Hepatocyte (in vitro differentiated cells): ENCODE results near the gene PHOX2B. TPM values are rescaled to one million over a fixed set of nuclear protein-coding genes. Genes with fewer than 3 reads are reported as not detected.

Source experiments
- DNase-seq: peaks from one replicate; pipeline ENCODE4 v3.0.0-alpha.2; 2016; ENCODE audit warnings: low spot score
- H2AFZ ChIP-seq: fragments of 200-600 bp; sonication (generic); 2 replicates; pipeline ENCODE4 v1.6.0; 2016; ENCODE audit warnings: antibody characterized with exemption, mild to moderate bottlenecking
- H3K27ac ChIP-seq: fragments of 200-600 bp; sonication (generic); 2 replicates; pipeline ENCODE4 v1.5.1; 2016; ENCODE audit warnings: mild to moderate bottlenecking
- H3K27me3 ChIP-seq: fragments of 200-600 bp; sonication (generic); 2 replicates; pipeline ENCODE4 v1.6.1; 2016
- H3K36me3 ChIP-seq: fragments of 200-600 bp; sonication (generic); replicated peaks from 2 replicates; pipeline ENCODE4 v1.5.1; 2016; ENCODE audit warnings: low read depth; ENCODE audit not compliant: insufficient read depth
- H3K4me1 ChIP-seq: fragments of 200-600 bp; sonication (generic); 2 replicates; pipeline ENCODE4 v1.5.1; 2016; ENCODE audit warnings: mild to moderate bottlenecking, moderate library complexity; ENCODE audit not compliant: insufficient read depth
- H3K4me2 ChIP-seq: fragments of 200-600 bp; sonication (generic); 2 replicates; pipeline ENCODE4 v1.6.0; 2016
- H3K4me3 ChIP-seq: fragments of 200-600 bp; sonication (generic); 2 replicates; pipeline ENCODE4 v1.5.1; 2016; ENCODE audit warnings: mild to moderate bottlenecking
- H3K79me2 ChIP-seq: fragments of 200-600 bp; sonication (generic); 2 replicates; pipeline ENCODE4 v1.6.0; 2017; ENCODE audit warnings: mild to moderate bottlenecking
- H3K9me2 ChIP-seq: fragments of 200-600 bp; sonication (generic); replicated peaks from 2 replicates; pipeline ENCODE4 v1.6.0; 2017; ENCODE audit warnings: mild to moderate bottlenecking; ENCODE audit not compliant: insufficient read depth
- H3K9me3 ChIP-seq: fragments of 200-600 bp; sonication (generic); 2 replicates; pipeline ENCODE4 v1.5.1; 2016; ENCODE audit warnings: low read depth, mild to moderate bottlenecking
- H4K20me1 ChIP-seq: fragments of 200-600 bp; sonication (generic); 2 replicates; pipeline ENCODE4 v1.6.0; 2016; ENCODE audit warnings: mild to moderate bottlenecking; ENCODE audit not compliant: insufficient read depth, poor library complexity, severe bottlenecking
- CTCF ChIP-seq: fragments of 200-600 bp; sonication (generic); IDR thresholded peaks from 2 replicates; pipeline ENCODE4 v1.5.1; 2016; ENCODE audit warnings: antibody characterized with exemption, mild to moderate bottlenecking; ENCODE audit not compliant: poor library complexity
- EZH2 ChIP-seq: fragments of 200-600 bp; sonication (generic); IDR thresholded peaks from 2 replicates; pipeline ENCODE4 v1.6.1; 2016; ENCODE audit warnings: antibody characterized with exemption, mild to moderate bottlenecking, borderline replicate concordance
- EZH2phosphoT487 ChIP-seq: fragments of 200-600 bp; sonication (generic); IDR thresholded peaks from one replicate; pipeline ENCODE4 v1.6.1; 2018; ENCODE audit warnings: antibody characterized with exemption, mild to moderate bottlenecking, low read depth, moderate library complexity; ENCODE audit not compliant: unreplicated experiment, severe bottlenecking
- WGBS: methylation state at CpG from one replicate; pipeline ENCODE4 v1.1.6; 2016; ENCODE audit warnings: low lambda C conversion rate; ENCODE audit errors: missing lambda C conversion rate; 5-methylcytosine and 5-hydroxymethylcytosine counted together
- polyA plus RNA-seq: library from polyadenylated mRNA; unstranded; fragments of >200 nt; fragmentation: Nextera tagmentation; extraction: Ambion mirVana; gene quantifications from 2 replicates; pipeline ENCODE4 v1.2.1, GENCODE V29; 2016
- total RNA-seq: library from RNA; depleted of rRNA; stranded (reverse); fragments of >200 nt; gene quantifications from 2 replicates; pipeline ENCODE4 v1.2.3, GENCODE V29; 2014

Gene PHOX2B
- total and polyA plus RNA-seq, 2 experiments from 2014 or later: not detected

GRCh38 chr4:41709844-41710481 lies 38.6 kb downstream of the PHOX2B start:
- TF ChIP-seq EZH2 (no peak), EZH2phosphoT487 (no peak), CTCF (no peak)
- no peak overlapping the region for H3K4me2 ChIP-seq
- DNase-seq: peak; percentile 51

GRCh38 chr4:41703785-41704184 lies 44.7 kb downstream of the PHOX2B start:
- Histone ChIP-seq H3K27me3 (peaks cover 7% of the 10 kb centered on the region), H2AFZ (no peak overlapping the region), H3K9me2 (no peaks in the 10 kb centered on the region), H3K4me1 (no peaks in the 10 kb centered on the region), H3K9me3 (no peaks in the 10 kb centered on the region), H3K79me2 (no peaks in the 10 kb centered on the region), H3K36me3 (no peaks in the 10 kb centered on the region), H3K4me2 (no peak overlapping the region), H4K20me1 (no peaks in the 10 kb centered on the region), H3K4me3 (no peak overlapping the region), H3K27ac (no peak overlapping the region)
- TF ChIP-seq CTCF (no peak), EZH2 (no peak), EZH2phosphoT487 (no peak)
- DNase-seq: no peak
- WGBS: 60% methylated on average over 3 of the region's 3 CpGs

More at GRCh38 chr4:41709844-41710481, 38.6 kb downstream of the PHOX2B start:
- no peaks in the 10 kb centered on the region for H3K4me1 ChIP-seq
- 42% methylated on average over 5 of the region's 5 CpGs for WGBS
- no peaks in the 10 kb centered on the region for H3K9me3 ChIP-seq
- H3K79me2 ChIP-seq: no peaks in the 10 kb centered on the region
- peak overlapping the region; percentile 41 for H3K27ac ChIP-seq
- no peaks in the 10 kb centered on the region for H3K9me2 ChIP-seq
- no peaks in the 10 kb centered on the region for H3K36me3 ChIP-seq
- no peak overlapping the region for H3K4me3 ChIP-seq
- no peaks in the 10 kb centered on the region for H3K27me3 ChIP-seq
- no peaks in the 10 kb centered on the region for H4K20me1 ChIP-seq
- no peak overlapping the region for H2AFZ ChIP-seq

- Histone ChIP-seq H3K4me1 (no peaks in the 10 kb centered on the region), H4K20me1 (no peaks in the 10 kb centered on the region), H3K36me3 (no peaks in the 10 kb centered on the region), H3K4me2 (no peak overlapping the region), H3K9me2 (no peaks in the 10 kb centered on the region), H3K9me3 (no peaks in the 10 kb centered on the region), H3K27ac (no peak overlapping the region), H3K27me3 (peaks cover 7% of the 10 kb centered on the region), H3K4me3 (no peak overlapping the region), H2AFZ (no peak overlapping the region), H3K79me2 (no peaks in the 10 kb centered on the region)
- 80% methylated on average over 4 of the region's 4 CpGs for WGBS
- TF ChIP-seq CTCF (no peak), EZH2phosphoT487 (no peak), EZH2 (no peak)
- no peak for DNase-seq
Observed at GRCh38 chr4:41702770-41703169, 45.8 kb downstream of the PHOX2B start.
